ENCODE measurements around the gene OGFOD1. TPM values are rescaled to one million over a fixed set of nuclear protein-coding genes. Genes with fewer than 3 reads are reported as not detected.

Gene OGFOD1
- total and polyA plus RNA-seq, 10 of the 15 experiments (the other 5 are each of a cell fraction or from before 2014, with no cell fraction given), result 31.4 to 119 (median 51.6) TPM

GRCh38 chr16:56514845-56515244, 63.5 kb downstream of the OGFOD1 start (continued):
- TF ChIP-seq, protein P1, sequence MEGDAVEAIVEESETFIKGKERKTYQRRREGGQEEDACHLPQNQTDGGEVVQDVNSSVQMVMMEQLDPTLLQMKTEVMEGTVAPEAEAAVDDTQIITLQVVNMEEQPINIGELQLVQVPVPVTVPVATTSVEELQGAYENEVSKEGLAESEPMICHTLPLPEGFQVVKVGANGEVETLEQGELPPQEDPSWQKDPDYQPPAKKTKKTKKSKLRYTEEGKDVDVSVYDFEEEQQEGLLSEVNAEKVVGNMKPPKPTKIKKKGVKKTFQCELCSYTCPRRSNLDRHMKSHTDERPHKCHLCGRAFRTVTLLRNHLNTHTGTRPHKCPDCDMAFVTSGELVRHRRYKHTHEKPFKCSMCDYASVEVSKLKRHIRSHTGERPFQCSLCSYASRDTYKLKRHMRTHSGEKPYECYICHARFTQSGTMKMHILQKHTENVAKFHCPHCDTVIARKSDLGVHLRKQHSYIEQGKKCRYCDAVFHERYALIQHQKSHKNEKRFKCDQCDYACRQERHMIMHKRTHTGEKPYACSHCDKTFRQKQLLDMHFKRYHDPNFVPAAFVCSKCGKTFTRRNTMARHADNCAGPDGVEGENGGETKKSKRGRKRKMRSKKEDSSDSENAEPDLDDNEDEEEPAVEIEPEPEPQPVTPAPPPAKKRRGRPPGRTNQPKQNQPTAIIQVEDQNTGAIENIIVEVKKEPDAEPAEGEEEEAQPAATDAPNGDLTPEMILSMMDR (IDR thresholded peaks at IDR 0.05 in 2 of 3, conservative IDR thresholded peaks at IDR 0.05 in 1 of 3; ENCODE audit: control insufficient read depth in 2 of 3, extremely low read depth in 1 of 3, insufficient read depth in 1 of 3, low read depth in 3 of 3, low read length in 3 of 3), result no peak

DNA sequence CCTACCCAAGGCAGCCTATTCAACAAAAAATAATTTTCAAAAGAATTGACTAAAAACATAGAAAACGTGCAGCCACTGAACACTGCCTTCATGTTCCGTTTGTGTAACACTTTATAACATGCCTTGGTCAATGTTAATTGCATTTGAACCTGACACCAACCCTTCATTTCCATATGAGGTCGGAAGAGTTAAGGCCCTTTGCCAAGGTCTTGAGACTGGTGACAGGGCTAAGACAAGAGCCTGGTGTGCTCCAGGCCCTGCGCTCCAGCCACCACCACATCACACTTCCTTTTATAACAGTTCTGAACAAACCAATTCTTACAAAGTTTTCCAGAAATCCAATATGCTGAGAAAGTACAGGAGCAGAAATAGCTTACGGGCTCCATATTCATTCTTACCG, 64.3 kb downstream of the OGFOD1 start:
- FAIRE-seq, result no peak
- in situ Hi-C loops (cut with MboI), result no loop called here
- CTCF ChIA-PET, result interaction anchor here (0.8 to 1.7 kb wide), 2 partner anchors 85 to 186 kb away, joined by 5 to 6 read pairs; no protein-coding TSS in a partner anchor
- TF ChIP-seq TARDBP (IDR thresholded peaks at IDR 0.05; ENCODE audit: borderline replicate concordance) (no peak), ZNF687 (IDR thresholded peaks at IDR 0.05) (no peak), RUNX3 (IDR thresholded peaks at IDR 0.05; ENCODE audit: low read length) (no peak), MXI1 (IDR thresholded peaks at IDR 0.05; ENCODE audit: low read depth, low read length) (no peak), YY1 (IDR thresholded peaks at IDR 0.05; ENCODE audit: low read depth, low read length) (no peak), EP300 (IDR thresholded peaks at IDR 0.05; ENCODE audit: borderline replicate concordance in 1 of 2, control insufficient read depth in 1 of 2, low read depth in 2 of 2, low read length in 2 of 2) (no peak), EZH2 (IDR thresholded peaks at IDR 0.05; ENCODE audit: borderline replicate concordance, control insufficient read depth, low read depth, low read length) (no peak), HDGF (IDR thresholded peaks at IDR 0.05) (no peak), TCF3 (IDR thresholded peaks at IDR 0.05; ENCODE audit: borderline replicate concordance, insufficient read depth, low read depth, low read length) (no peak), KAT2A (conservative IDR thresholded peaks at IDR 0.05; ENCODE audit: control insufficient read depth, low read depth, low read length) (no peak), NRF1 (conservative IDR thresholded peaks at IDR 0.05; ENCODE audit: low read depth, low read length) (no peak)
- TF ChIP-seq, protein P2, sequence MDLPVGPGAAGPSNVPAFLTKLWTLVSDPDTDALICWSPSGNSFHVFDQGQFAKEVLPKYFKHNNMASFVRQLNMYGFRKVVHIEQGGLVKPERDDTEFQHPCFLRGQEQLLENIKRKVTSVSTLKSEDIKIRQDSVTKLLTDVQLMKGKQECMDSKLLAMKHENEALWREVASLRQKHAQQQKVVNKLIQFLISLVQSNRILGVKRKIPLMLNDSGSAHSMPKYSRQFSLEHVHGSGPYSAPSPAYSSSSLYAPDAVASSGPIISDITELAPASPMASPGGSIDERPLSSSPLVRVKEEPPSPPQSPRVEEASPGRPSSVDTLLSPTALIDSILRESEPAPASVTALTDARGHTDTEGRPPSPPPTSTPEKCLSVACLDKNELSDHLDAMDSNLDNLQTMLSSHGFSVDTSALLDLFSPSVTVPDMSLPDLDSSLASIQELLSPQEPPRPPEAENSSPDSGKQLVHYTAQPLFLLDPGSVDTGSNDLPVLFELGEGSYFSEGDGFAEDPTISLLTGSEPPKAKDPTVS (IDR thresholded peaks at IDR 0.05; ENCODE audit: low read depth, low read length), result no peak

More for the DNA sequence above, 64.3 kb downstream of the OGFOD1 start:
- no peak overlapping the region for H3K27ac ChIP-seq (ENCODE audit: control insufficient read depth, insufficient read depth)
- BruUV-seq (replicated peaks), result no TSS peak
- H3K79me2 ChIP-seq (ENCODE audit: control insufficient read depth, insufficient read depth, low read length), result no peaks in the 10 kb centered on the region
- H3K4me1 ChIP-seq (ENCODE audit: control insufficient read depth, insufficient read depth, low read length), result no peaks in the 10 kb centered on the region; the same call in 1 of the 2 replicates
- H3K4me2 ChIP-seq (ENCODE audit: control insufficient read depth, insufficient read depth), result no peak overlapping the region
- H4K20me1 ChIP-seq (ENCODE audit: control insufficient read depth, insufficient read depth), result no peaks in the 10 kb centered on the region
- no peak overlapping the region for H2AFZ ChIP-seq (ENCODE audit: control insufficient read depth, low read depth, low read length)
- H3K27me3 ChIP-seq (replicated peaks in 1 of 2; ENCODE audit: control insufficient read depth in 2 of 2, insufficient read depth in 2 of 2, low read length in 1 of 2), result no peaks in the 10 kb centered on the region
- H3K36me3 ChIP-seq (ENCODE audit: control insufficient read depth in 2 of 2, insufficient read depth in 2 of 2, low read length in 1 of 2), result no peaks in the 10 kb centered on the region
- no peak overlapping the region for H3K4me3 ChIP-seq
- RAD21 ChIA-PET (ENCODE audit: unreplicated experiment), result no interaction called here
- WGBS (ENCODE audit: insufficient coverage, insufficient replicate concordance, low lambda C conversion rate, missing lambda C conversion rate), result 55% methylated on average over 6 of the region's 6 CpGs
- intact Hi-C loops (cut with micrococcal nuclease; ENCODE audit: unreplicated experiment), result no loop called here
- no peak for DNase-seq (ENCODE audit: low read depth, low spot score)
- POLR2A ChIA-PET, result no interaction called here
- no peak overlapping the region for H3K9ac ChIP-seq (ENCODE audit: control insufficient read depth, insufficient read depth, low read length)
- H3K9me3 ChIP-seq (replicated peaks; ENCODE audit: control insufficient read depth, insufficient read depth, low read length), result no peaks in the 10 kb centered on the region
- SMC1A ChIA-PET (ENCODE audit: uncharacterized antibody, unreplicated experiment), result no interaction called here
- ATAC-seq, result no peak

Data from GM12878 (cell line).